ENCODE measurements around the gene FASTKD3.
"Not testable (repeated sequence)": the region's sequence is repeated elsewhere in the genome, so short reads cannot be mapped to it uniquely, and the experiment has no call there.

The FASTKD3 gene, protein sequence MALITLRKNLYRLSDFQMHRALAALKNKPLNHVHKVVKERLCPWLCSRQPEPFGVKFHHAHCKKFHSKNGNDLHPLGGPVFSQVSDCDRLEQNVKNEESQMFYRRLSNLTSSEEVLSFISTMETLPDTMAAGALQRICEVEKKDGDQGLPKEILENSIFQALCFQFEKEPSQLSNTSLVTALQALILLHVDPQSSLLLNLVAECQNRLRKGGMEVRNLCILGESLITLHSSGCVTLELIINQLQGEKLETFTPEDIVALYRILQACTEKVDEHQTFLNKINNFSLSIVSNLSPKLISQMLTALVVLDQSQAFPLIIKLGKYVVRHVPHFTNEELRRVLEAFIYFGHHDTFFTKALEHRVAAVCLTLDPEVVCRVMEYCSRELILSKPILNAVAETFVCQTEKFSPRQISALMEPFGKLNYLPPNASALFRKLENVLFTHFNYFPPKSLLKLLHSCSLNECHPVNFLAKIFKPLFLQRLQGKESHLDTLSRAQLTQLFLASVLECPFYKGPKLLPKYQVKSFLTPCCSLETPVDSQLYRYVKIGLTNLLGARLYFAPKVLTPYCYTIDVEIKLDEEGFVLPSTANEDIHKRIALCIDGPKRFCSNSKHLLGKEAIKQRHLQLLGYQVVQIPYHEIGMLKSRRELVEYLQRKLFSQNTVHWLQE

DNA sequence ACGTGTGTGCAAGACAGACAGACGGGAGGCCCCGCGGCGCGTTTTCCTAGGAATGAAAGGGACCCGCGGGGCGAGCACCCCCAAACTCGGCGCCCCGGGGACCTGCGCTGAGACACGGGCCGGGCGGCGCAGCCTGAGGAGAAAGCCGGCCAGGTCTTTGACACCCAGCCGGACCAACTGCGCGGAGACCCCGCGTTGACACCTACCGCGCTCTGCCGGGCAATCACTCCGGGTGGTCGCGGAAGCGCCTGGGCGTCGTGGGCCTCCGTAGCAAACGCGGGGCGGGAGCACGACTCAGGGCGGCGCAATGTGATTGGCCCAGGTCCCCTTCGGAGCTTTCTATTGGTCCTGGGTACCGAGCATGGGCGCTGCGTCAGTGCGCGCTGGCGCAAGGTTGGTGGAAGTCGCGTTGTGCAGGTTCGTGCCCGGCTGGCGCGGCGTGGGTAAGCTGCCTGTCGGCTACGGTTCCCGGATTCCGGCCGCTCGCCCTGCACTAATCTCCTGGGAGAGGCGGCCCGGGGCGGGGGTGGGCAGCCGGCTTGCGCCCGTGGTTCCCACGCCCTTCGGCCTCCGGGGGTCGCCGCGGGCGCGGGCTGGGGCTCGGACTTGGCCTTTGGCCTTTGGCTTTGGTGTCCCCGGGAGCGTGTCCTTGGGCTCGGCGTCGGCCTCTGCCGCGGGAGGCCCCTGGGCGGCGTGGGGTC is at the start of gene FASTKD3, which contains the start of gene MTRR:
Gene FASTKD3 (minus strand): TSS at position 259 of the 701 bp plus-strand sequence. CDS start 948 bp downstream, outside the sequence.
Gene MTRR (plus strand): TSS at position 376 of the 701 bp plus-strand sequence. CDS start 1,647 bp downstream, outside the sequence.
- TF ChIP-seq, protein P1, sequence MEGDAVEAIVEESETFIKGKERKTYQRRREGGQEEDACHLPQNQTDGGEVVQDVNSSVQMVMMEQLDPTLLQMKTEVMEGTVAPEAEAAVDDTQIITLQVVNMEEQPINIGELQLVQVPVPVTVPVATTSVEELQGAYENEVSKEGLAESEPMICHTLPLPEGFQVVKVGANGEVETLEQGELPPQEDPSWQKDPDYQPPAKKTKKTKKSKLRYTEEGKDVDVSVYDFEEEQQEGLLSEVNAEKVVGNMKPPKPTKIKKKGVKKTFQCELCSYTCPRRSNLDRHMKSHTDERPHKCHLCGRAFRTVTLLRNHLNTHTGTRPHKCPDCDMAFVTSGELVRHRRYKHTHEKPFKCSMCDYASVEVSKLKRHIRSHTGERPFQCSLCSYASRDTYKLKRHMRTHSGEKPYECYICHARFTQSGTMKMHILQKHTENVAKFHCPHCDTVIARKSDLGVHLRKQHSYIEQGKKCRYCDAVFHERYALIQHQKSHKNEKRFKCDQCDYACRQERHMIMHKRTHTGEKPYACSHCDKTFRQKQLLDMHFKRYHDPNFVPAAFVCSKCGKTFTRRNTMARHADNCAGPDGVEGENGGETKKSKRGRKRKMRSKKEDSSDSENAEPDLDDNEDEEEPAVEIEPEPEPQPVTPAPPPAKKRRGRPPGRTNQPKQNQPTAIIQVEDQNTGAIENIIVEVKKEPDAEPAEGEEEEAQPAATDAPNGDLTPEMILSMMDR (IDR thresholded peaks at IDR 0.05) = no peak
- TF ChIP-seq ZFX (IDR thresholded peaks at IDR 0.05; ENCODE audit: borderline replicate concordance) = no peak
- H3K27ac ChIP-seq = peak within 1 kb of the TSS; percentile 53

DNA sequence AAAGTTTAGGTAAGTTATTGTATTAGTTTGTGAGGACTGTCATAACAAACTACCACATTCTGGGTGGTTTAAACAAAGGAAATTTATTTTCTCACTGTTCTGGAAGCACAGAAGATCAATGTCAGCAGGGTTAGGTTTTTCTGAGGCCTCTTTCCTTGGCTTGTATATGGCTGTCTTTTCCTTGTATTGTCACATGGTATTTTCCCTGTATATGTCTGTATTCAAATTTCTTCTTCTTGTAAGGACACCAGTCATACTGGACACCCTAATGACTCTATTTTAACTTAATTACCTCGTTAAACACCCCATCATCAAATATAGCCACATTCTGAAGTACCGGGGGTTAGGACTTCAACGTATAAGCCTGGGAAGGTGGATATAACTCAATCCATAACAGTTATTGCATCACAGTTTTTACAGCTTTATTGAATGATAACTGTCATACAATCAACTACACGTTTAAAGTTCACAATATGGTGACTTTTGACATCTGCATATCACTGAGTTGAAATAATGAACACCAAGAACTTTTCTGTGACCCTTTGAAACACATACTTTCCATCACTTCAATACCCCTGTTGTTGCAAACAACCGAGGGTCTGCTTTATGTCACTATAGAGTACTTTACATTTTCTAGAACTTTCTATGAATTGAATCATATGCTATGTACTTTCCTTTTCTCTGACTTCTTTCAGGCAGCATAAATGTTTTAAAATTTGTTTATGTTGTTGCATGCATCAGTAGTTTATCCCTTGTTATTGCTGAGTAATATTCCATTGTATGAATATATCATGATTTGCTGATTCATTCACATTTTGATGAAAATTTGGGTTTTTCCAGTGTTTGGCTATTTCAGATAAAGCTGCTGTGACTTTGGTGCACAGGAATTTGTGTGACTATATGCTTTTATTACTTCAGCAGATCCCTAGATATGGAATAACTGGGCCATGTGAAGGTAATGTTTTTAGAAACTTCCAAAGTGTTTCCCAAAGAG is 48.6 kb upstream of the FASTKD3 start:
- no peak overlapping the region for H3K27ac ChIP-seq
- TF ChIP-seq ZFX (IDR thresholded peaks at IDR 0.05; ENCODE audit: borderline replicate concordance) = no peak
- TF ChIP-seq, protein P1 (IDR thresholded peaks at IDR 0.05) = no peak

DNA sequence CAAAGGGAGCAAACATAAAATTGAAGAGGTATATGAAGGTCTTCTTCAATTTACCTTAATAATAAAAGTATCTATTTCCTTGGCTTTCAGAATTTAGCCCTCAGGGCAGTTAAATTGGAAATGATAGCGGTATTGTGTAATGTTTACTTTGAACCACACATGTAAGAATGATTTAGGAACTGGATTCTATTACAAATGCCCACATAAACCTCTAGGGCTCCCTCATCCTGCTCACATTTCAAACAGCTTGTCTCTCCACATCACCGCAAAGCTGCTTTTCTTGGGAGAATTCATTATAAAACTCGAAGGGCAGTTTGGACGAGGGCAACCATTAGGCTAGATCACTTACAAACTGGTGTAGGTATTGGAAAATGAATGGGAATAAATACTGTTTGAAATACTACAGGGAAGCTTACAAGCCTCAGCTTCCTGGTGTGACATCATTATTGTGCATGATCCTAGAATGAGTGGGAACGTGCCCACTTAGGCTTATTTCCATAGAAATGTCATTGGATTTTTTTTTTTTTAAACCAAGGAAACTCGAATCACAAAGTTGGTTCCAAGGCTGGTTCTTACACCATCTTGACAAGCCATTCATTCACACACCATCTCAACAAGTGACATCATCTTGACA is 47.5 kb upstream of the FASTKD3 start:
- TF ChIP-seq, protein P1 (IDR thresholded peaks at IDR 0.05) = no peak
- TF ChIP-seq ZFX (IDR thresholded peaks at IDR 0.05; ENCODE audit: borderline replicate concordance) = no peak
- H3K27ac ChIP-seq = no peak overlapping the region

DNA sequence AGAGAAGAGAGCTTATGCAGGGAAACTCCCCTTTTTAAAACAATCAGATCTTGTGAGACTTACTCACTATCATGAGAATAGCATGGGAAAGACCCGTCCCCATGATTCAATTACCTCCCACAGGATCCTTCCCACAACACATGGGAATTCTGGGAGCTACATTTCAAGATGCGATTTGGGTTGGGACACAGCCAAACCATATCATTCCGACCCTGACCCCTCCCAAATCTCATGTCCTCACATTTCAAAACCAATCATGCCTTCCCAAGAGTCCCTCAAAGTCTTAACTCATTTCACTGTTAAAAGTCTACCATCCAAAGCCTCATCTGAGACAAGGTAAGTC is 42.6 kb upstream of the FASTKD3 start:
- not testable (repeated sequence) for H3K27ac ChIP-seq

DNA sequence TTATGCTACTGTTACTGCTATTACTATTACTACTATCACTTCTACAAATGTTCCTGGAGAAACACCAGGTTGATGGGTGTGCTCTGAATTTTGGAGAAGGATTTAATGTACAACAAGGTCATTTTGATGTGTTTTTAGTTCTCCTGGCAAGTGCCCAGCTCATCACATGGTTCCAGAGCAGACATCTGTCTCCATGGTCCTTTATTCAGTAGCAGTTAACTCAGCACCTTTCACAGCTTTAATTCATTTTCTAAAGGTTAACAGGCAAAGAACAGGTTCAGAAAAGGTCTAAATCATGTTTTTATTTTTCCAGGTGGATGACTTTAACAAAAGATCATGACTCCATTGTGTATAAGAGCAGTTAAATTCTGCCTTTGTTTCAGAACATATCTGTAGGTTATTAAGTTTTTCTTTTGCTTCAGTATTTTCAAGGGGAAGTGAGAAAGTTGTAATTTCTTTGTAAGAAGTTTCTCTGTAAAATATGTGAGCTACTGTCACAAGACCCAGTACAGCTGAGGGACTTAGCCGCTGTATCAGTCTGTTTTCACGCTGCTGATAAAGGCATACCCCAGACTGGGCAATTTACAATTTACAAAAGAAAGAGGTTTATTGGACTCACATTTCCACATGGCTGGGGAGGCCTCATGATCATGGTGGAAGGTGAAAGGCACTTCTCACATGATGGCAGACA is 42.1 kb upstream of the FASTKD3 start:
- H3K27ac ChIP-seq = no peak overlapping the region
- TF ChIP-seq, protein P1 (IDR thresholded peaks at IDR 0.05) = no peak
- no peak for TF ChIP-seq ZFX (IDR thresholded peaks at IDR 0.05; ENCODE audit: borderline replicate concordance)

DNA sequence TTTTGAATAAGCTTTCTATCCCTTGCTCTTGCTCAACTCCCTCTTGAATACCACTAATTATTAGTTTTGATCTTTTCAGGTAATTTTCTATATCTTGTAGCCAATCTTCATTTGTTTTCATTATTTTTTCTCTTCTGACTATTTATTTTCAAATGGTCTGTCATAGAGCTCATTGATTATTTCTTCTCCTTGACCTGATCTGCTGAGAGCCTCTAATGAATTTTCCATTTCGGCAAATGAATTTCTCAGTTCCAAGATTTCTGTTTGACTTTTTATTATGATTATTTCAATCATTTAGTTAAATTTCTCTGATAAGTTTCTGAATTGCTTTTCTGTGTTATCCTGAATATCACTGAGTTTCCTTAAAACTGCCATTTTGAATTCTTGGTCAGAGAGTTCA is 39.5 kb upstream of the FASTKD3 start:
- no peak overlapping the region for H3K27ac ChIP-seq
- TF ChIP-seq, protein P1 (IDR thresholded peaks at IDR 0.05) = no peak

Measured in 22Rv1 (cell line).